NCI-H526 (cell line): Measurements from ENCODE around the gene JSRP1.
A peak's percentile ranks its signal among the peaks of the same experiment; 100 is the strongest.
"Not testable (repeated sequence)": the region's sequence is repeated elsewhere in the genome, so short reads cannot be mapped to it uniquely, and the experiment has no call there.

ENCODE experiments used
- DNase-seq, 2 experiments: peaks; one replicate each; lab custom pipeline; 2025; lab: John Stamatoyannopoulos, UW

The JSRP1 gene

GRCh38 chr19:2282062-2282861 lies 26.0 kb upstream of the JSRP1 start, which contains the start of gene PEAK3:
Gene PEAK3, minus strand, starts transcription at chr19:2282175. Its CDS starts 1,244 bp downstream, at chr19:2280931.
- no peak for DNase-seq

- not testable (repeated sequence) for DNase-seq
Observed at GRCh38 chr19:2281265-2282061, 25.2 kb upstream of the JSRP1 start.

DNA sequence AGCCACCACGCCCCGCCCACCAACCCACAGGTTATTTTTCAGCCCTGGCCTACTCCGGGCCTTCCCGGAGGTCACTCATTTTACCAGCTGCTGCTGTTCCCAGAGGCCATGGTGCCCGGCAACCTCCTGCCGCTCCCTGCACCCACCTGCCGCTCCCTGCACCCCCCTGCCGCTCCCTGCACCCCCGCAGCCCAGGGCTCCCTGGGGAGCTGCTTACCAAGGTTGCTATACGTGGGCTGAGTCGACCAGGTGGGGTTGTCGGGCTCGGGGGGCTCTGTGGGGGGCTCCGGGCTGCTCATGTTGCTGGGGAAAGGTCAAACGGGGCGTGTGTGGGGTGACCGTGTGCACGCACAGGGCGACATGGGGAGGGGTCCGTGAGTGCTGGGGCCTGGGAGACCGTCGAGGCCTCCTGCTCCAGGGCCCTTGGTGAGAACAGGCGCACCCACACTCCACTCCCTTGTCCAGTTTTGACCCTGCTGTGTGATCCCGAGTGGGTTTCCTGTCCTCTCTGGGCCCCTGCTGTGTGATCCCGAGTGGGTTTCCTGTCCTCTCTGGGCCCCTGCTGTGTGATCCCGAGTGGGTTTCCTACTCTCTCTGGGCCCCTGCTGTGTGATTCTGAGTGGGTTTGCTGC lies 24.5 kb upstream of the JSRP1 start:
- DNase-seq = no peak

GRCh38 chr19:2278459-2279158 lies 22.4 kb upstream of the JSRP1 start:
- DNase-seq = no peak

DNA sequence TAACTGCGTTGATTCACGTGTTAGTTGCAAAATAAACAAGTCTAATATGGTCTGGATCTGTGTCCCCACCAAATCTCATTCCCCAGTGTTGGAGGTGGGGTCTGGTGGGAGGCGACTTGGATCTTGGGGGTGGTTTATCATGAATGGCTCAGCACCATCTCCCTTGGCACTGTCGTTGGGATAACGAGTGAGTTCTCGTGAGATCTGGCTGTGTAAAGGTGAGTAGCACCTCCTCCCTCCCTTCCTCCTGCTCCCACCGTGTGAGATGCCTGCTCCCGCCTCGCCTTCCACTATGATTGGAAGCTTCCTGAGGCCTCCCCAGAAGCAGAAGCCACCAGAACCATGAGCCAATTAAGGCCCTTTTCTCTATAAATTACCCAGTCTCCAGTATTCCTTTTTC lies 20.9 kb upstream of the JSRP1 start:
- no peak for DNase-seq

DNA sequence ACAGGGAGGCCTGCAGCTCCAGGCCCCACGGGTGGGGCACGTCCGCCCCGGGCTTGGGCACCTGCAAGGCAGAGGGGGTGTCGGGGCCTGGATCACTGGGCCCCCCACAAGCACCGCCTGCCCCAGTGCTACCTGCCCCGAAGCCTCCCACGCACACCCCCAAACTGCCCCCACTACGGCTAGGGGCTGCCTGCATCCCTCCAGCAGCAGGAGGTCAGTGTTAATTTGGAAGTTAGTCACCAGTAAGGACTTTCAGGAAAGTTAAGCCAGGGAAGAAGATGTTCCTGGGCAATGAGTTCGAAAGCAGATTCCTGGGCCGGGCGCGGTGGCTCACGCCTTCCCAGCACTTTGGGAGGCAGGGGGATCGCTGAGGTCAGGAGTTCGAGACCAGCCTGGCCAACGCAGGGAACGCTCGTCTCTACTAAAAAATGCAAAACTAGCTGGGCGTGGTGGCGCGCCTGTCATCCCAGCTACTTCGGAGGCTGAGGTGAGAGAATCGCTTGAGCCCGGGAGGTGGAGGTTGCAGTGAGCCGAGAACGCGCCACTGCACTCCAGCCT lies 20.3 kb upstream of the JSRP1 start:
- no peak for DNase-seq

GRCh38 chr19:2275588-2276428 lies 19.6 kb upstream of the JSRP1 start:
- no peak for DNase-seq

- peak; percentile 53 to 70 for DNase-seq
Observed at GRCh38 chr19:2274931-2275535, 18.8 kb upstream of the JSRP1 start.

DNA sequence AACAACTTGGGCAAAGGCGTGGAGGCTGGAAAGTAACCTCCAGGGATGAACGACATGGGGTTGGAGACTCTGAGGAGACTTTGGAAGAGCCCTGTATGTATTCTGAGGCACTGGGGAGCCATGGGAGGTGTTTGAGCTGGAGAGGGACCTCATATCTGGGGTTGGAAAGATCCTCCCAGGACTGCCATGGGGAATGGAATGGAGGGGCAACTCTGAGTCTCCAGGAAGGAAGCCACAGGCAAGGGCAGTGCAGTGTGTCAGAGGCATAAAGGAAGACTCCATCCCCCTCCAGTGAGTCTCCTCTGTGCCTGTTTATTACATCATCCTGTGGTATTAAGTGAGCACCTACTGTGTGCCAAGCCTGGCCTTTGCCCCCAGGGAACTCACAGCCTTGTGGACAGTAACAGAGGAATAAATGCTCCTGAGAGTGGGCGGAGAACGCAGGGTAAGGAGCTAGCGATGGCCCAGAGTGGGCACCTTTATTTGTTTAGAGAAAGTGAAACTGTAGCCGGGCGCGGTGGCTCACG lies 18.0 kb upstream of the JSRP1 start:
- DNase-seq = no peak

DNA sequence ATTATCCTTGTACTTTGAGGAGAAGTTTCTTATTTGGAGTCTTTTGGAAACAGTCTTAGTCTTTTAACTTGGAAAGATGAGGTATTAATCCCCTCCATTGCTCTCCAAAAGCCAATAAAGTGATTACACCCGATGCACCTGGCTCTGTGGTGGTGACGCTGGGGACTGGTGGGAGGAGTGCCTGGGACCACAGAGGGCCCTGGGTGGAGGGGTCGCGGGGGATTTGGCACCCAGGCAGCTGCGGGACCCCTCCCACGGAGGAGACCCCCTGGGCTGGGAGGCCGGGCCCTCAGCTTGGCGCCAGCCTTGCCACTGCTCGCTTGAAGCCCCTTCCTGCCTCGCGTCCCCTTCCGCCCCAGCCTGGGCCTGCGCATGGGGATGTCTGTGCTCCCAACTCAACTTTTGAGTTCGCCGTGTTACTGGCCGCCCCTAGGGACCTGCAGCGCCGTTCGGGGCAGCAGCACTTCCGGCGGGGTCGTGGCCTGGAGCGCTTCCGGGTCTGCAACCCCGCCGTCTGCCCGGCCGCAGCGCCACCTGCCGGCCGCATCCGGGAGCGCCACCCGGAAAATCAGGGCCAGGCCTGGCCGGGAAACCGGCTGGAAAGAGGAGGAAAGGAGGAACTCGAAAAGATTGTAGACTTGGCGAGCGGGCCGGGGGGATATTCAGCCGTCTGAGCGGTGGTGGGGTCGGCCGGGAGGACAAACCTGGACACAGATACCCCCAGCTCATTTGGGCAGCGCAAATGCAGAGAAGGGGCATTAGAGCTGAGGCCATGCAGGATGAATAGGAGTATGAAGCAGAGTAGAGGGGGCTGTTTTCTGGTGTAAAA lies 17.4 kb upstream of the JSRP1 start:
- DNase-seq = peak; percentile 66 to 83

DNA sequence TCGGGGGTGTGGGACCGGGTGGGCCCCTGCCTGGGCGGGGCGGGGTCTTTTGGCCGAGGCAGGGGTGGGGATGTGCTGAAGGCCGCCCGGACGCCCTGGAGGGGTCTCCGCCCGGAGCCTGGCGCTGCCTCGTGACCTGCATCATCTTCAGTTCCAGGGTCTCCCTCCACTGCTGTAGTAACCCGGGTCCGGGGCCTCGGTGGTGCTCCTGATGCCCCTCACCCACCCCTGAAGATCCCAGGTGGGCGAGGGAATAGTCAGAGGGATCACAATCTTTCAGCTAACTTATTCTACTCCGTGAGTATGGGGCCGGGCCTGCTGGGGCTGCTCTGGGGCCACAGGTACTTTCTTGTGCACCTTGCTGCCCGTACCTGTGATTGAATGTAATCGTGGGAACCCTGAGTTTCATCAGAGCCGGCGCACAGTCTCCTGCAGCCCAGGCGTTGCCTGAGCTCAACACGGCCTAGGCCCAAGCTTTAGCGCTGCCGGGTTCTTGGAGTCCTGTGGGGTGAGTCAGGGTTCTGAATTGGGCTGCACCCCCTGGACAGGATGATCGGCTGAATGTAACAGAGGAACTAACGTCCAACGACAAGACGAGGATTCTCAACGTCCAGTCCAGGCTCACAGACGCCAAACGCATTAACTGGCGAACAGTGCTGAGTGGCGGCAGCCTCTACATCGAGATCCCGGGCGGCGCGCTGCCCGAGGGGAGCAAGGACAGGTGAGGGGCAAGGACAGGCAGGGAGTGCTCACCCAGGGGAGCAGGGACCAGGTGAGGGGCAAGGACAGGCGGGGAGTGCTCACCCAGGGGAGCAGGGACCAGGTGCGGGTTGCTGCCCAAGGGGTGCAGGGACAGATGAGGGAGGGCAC lies 15.3 kb upstream of the JSRP1 start:
- DNase-seq = peak in 1 of 2 experiments; percentile 50

- no peak for DNase-seq
Observed at GRCh38 chr19:2270423-2271233, 14.4 kb upstream of the JSRP1 start.

GRCh38 chr19:2270157-2270422 lies 13.9 kb upstream of the JSRP1 start:
- DNase-seq = no peak

DNA sequence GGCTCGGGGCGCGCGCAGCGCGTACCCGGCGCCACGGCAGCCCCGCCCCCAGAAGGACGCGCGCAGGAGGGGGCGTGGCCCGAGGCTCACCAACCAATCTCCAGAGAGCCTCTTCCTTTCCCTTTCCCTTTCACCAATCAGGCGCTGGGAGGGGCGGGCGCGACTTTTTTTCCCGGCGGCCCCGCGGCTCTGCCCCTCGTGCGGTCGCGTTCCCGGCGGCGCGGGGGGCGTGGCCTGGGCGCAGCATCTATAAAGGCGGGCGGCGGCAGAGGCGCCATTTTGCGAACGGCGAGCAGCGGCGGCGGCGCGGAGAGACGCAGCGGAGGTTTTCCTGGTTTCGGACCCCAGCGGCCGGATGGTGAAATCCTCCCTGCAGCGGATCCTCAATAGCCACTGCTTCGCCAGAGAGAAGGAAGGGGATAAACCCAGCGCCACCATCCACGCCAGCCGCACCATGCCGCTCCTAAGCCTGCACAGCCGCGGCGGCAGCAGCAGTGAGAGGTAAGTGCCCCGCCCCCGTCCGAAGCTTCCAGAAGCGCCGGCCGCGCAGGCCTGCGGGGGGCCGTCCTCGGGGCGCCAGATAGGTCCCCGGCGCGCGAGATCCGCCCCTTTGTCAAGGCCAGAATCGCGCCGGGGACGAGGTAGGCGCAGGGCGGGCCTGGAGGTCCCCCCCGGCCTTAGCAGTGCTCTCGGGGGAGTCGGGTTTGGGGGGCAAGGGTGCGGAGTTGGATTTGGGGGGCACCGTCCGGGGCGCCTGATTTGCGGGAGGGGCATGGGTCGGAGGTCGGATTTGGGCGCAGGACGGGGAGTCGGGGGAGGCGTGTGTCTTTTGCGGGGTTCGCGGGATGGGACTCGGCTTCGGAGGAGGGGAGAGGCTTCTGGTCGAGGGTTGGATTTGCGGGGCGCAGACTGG lies 13.3 kb upstream of the JSRP1 start:
- DNase-seq = peak; percentile 75 to 93

- no peak for DNase-seq
Observed at GRCh38 chr19:2268861-2269243, 12.6 kb upstream of the JSRP1 start.

DNA sequence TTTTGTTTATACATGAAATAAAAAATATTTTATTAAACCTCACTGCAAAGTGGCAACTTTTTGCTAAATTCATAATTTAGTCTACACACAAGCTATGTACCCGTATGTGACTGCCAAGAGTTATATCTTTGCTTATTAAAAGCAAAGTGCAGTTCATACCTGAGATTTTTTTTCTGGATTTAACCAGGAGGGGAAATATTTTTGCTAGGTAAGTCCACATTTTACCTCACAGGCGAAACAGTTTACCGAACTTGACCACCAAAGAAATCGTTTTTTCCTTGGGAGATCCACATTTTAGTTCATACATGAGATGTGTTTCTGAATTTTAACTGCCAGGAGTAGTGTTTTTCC lies 12.2 kb upstream of the JSRP1 start:
- DNase-seq = no peak
